CD4-positive, alpha-beta memory T cell (primary cell): ENCODE measurements around the gene FGD3. TPM values are rescaled to one million over a fixed set of nuclear protein-coding genes. Genes with fewer than 3 reads are reported as not detected.

Experiments
- CTCF ChIA-PET: fragments of 350-600 bp; sonication (Branson Sonifier 250); formaldehyde crosslinking; loops from one replicate; lab custom pipeline; 2021; ENCODE audit warnings: inconsistent platforms; ENCODE audit not compliant: partially characterized antibody; lab: Charles Lee
- POLR2A ChIA-PET: fragments of 350-600 bp; sonication (Branson Sonifier 250); formaldehyde crosslinking; loops from one replicate; lab custom pipeline; 2021; ENCODE audit not compliant: partially characterized antibody; lab: Charles Lee
- DNase-seq, 5 donors: peaks; one replicate each; pipeline versions ENCODE4 v3.0.0 to v3.0.0-alpha.2; 2020 to 2022; ENCODE audit warnings: mixed read lengths in 1 of 5
- H3K27ac ChIP-seq: one replicate; pipeline ENCODE4 v1.7.0; 2013; ENCODE audit warnings: low read depth, low read length
- H3K27me3 ChIP-seq: 2 replicates; pipeline ENCODE4 v1.7.0; 2013; ENCODE audit warnings: mild to moderate bottlenecking, low read length, moderate library complexity; ENCODE audit not compliant: insufficient read depth
- H3K36me3 ChIP-seq: 2 replicates; pipeline ENCODE4 v1.7.0; 2013; ENCODE audit warnings: mild to moderate bottlenecking, low read length, moderate library complexity; ENCODE audit not compliant: insufficient read depth
- H3K4me1 ChIP-seq: 2 replicates; pipeline ENCODE4 v1.7.0; 2013; ENCODE audit warnings: mild to moderate bottlenecking, low read length, moderate library complexity; ENCODE audit not compliant: insufficient read depth
- H3K4me3 ChIP-seq, 2 donors: one replicate each; pipeline ENCODE4 v1.7.0; 2013; ENCODE audit warnings: low read length in 2 of 2, mild to moderate bottlenecking in 1 of 2
- H3K9me3 ChIP-seq, 2 donors: one replicate each; pipeline ENCODE4 v1.7.0; 2013; ENCODE audit warnings: low read length in 2 of 2, control low read depth in 1 of 2; ENCODE audit not compliant: control insufficient read depth in 1 of 2
- H3K27ac Mint-ChIP-seq, 7 donors: one replicate each; pipeline ENCODE4 v1.8.0; 2020 to 2021; ENCODE audit warnings: mixed read lengths in 7 of 7, mild to moderate bottlenecking in 6 of 7, inconsistent platforms in 3 of 7, moderate library complexity in 3 of 7
- H3K27me3 Mint-ChIP-seq, 2 donors: one replicate each; pipeline ENCODE4 v1.8.0; 2020 to 2021; ENCODE audit warnings: mixed read lengths in 2 of 2
- H3K36me3 Mint-ChIP-seq, 2 donors: one replicate each; pipeline ENCODE4 v1.8.0; 2020 to 2021; ENCODE audit warnings: mixed read lengths in 2 of 2, inconsistent platforms in 1 of 2, mild to moderate bottlenecking in 1 of 2
- H3K4me1 Mint-ChIP-seq, 4 donors: one replicate each; pipeline ENCODE4 v1.8.0; 2020 to 2021; ENCODE audit warnings: mixed read lengths in 4 of 4, mild to moderate bottlenecking in 1 of 4
- H3K4me3 Mint-ChIP-seq, 8 donors: one replicate each; pipeline ENCODE4 v1.8.0; 2020 to 2021; ENCODE audit warnings: mixed read lengths in 8 of 8, mild to moderate bottlenecking in 7 of 8, moderate library complexity in 6 of 8, inconsistent platforms in 3 of 8
- H3K9me3 Mint-ChIP-seq, 8 donors: one replicate each; pipeline ENCODE4 v1.8.0; 2020 to 2021; ENCODE audit warnings: mixed read lengths in 8 of 8, mild to moderate bottlenecking in 5 of 8, inconsistent platforms in 3 of 8, moderate library complexity in 1 of 8
- intact Hi-C: fragments of 100-400 bp; cut with micrococcal nuclease; formaldehyde crosslinking; loops from one replicate; pipeline ENCODE4 v1.15.1; 2023
- polyA plus RNA-seq, 2 donors: library from polyadenylated mRNA; unstranded; fragments of 300-500 nt; fragmentation: Illumina TruSeq; gene quantifications; one replicate each; pipeline ENCODE4 v1.2.3, GENCODE V29; 2021
- total RNA-seq, 2 experiments: library from RNA; stranded (reverse); gene quantifications; one replicate each; pipeline ENCODE4 v1.2.3, GENCODE V29; 2021

The FGD3 gene
- total and polyA plus RNA-seq, 4 experiments from 2014 or later = 52.7 to 272 (median 201) TPM

GRCh38 chr9:92954049-92954861, 6.9 kb downstream of the FGD3 start:
- ChIA-PET POLR2A (interaction anchor here (0.7 to 11.3 kb wide), 40 partner anchors 11 to 612 kb away, joined by 3 to 304 read pairs (median 5); partner anchors contain the start of genes FAM120AOS and NINJ1), CTCF (interaction anchor here (0.7 to 3.3 kb wide), 20 partner anchors 9 to 612 kb away, joined by 3 to 30 read pairs (median 6); no protein-coding TSS in a partner anchor)
- no peaks in the 10 kb centered on the region for H3K27me3 Mint-ChIP-seq
- Histone ChIP-seq H3K4me3 (peak overlapping the region; percentile 49 to 57), H3K27ac (peak overlapping the region; percentile 75), H3K36me3 (no peaks in the 10 kb centered on the region), H3K4me1 (peaks cover 91% of the 10 kb centered on the region), H3K9me3 (no peaks in the 10 kb centered on the region), H3K27me3 (no peaks in the 10 kb centered on the region)
- peak overlapping the region; percentile 89 to 100 (median 99) for H3K27ac Mint-ChIP-seq
- H3K36me3 Mint-ChIP-seq = peaks cover 0 to 9% of the 10 kb centered on the region in 2 donors
- no peaks in the 10 kb centered on the region for H3K9me3 Mint-ChIP-seq
- intact Hi-C loops = loop anchor here (1.0 to 2.0 kb wide), 4 partner anchors 10 to 237 kb away; partner anchors contain the start of gene ZNF484
- H3K4me3 Mint-ChIP-seq = peak overlapping the region; percentile 86 to 92 (median 88)
- DNase-seq = peak; percentile 87 to 95 (median 90)
- peaks cover 65 to 91% (median 78%) of the 10 kb centered on the region in 4 donors for H3K4me1 Mint-ChIP-seq

GRCh38 chr9:92954886-92955285, 7.6 kb downstream of the FGD3 start:
- Mint-ChIP-seq H3K36me3 (peaks cover 2 to 12% of the 10 kb centered on the region in 2 donors), H3K27me3 (no peaks in the 10 kb centered on the region), H3K27ac (peak overlapping the region; percentile 89 to 100 (median 99)), H3K4me3 (peak overlapping the region; percentile 49 to 92 (median 88)), H3K9me3 (no peaks in the 10 kb centered on the region), H3K4me1 (peaks cover 62 to 91% (median 77%) of the 10 kb centered on the region in 4 donors)
- Histone ChIP-seq H3K9me3 (no peaks in the 10 kb centered on the region), H3K27ac (peak overlapping the region; percentile 75), H3K4me1 (peaks cover 91% of the 10 kb centered on the region), H3K36me3 (no peaks in the 10 kb centered on the region), H3K4me3 (peak overlapping the region; percentile 49 to 57), H3K27me3 (no peaks in the 10 kb centered on the region)
- ChIA-PET POLR2A (interaction anchor here (0.7 to 11.3 kb wide), 32 partner anchors 14 to 498 kb away, joined by 3 to 304 read pairs (median 6); partner anchors contain the start of gene FAM120AOS), CTCF (interaction anchor here (0.7 to 3.3 kb wide), 16 partner anchors 9 to 611 kb away, joined by 3 to 30 read pairs (median 6); no protein-coding TSS in a partner anchor)
- no peak for DNase-seq
- intact Hi-C loops = loop anchor here (1.0 to 2.0 kb wide), 4 partner anchors 9 to 238 kb away; partner anchors contain the start of gene ZNF484

GRCh38 chr9:92960561-92961290, 13.4 kb downstream of the FGD3 start:
- H3K4me1 ChIP-seq = peaks cover 75% of the 10 kb centered on the region
- no peaks in the 10 kb centered on the region for H3K36me3 ChIP-seq
- Mint-ChIP-seq H3K4me1 (peaks cover 41 to 84% (median 60%) of the 10 kb centered on the region in 4 donors), H3K27me3 (no peaks in the 10 kb centered on the region), H3K27ac (peak overlapping the region; percentile 76 to 99 (median 96)), H3K4me3 (peak overlapping the region in 5 of 8 donors; percentile 32 to 77 (median 63)), H3K36me3 (peaks cover 20 to 28% of the 10 kb centered on the region in 2 donors), H3K9me3 (peaks cover 0 to 7% (median 1%) of the 10 kb centered on the region in 8 donors)
- H3K27ac ChIP-seq = peak overlapping the region; percentile 84
- DNase-seq = no peak
- no peaks in the 10 kb centered on the region for H3K27me3 ChIP-seq
- H3K9me3 ChIP-seq = no peaks in the 10 kb centered on the region
- H3K4me3 ChIP-seq = no peak overlapping the region
- POLR2A ChIA-PET = interaction anchor here (0.6 to 9.3 kb wide), 4 partner anchors 11 to 99 kb away, joined by 3 to 193 read pairs (median 52); no protein-coding TSS in a partner anchor
- intact Hi-C loops = loop anchor here (5.0 kb wide), 1 partner anchor 607 kb away; no protein-coding TSS in a partner anchor
- CTCF ChIA-PET = interaction anchor here (1.0 to 1.3 kb wide), 2 partner anchors 9 to 43 kb away, joined by 4 read pairs; no protein-coding TSS in a partner anchor

GRCh38 chr9:92961627-92962302, 14.4 kb downstream of the FGD3 start:
- H3K36me3 Mint-ChIP-seq = peaks cover 25 to 37% of the 10 kb centered on the region in 2 donors
- H3K36me3 ChIP-seq = no peaks in the 10 kb centered on the region
- intact Hi-C loops = loop anchor here (5.0 kb wide), 1 partner anchor 606 kb away; no protein-coding TSS in a partner anchor
- H3K4me1 Mint-ChIP-seq = peaks cover 33 to 84% (median 53%) of the 10 kb centered on the region in 4 donors
- ChIA-PET POLR2A (interaction anchor here (1.6 to 15.5 kb wide), 6 partner anchors 9 to 134 kb away, joined by 5 to 304 read pairs (median 75); partner anchors contain the start of genes CARD19 and FGD3), CTCF (interaction anchor here (1.3 to 6.6 kb wide), 2 partner anchors 19 to 41 kb away, joined by 3 to 37 read pairs; no protein-coding TSS in a partner anchor)
- no peaks in the 10 kb centered on the region for H3K9me3 ChIP-seq
- H3K27ac Mint-ChIP-seq = peak overlapping the region; percentile 76 to 99 (median 96)
- H3K4me3 ChIP-seq = peak overlapping the region in 1 of 2 donors; percentile 4
- peak; percentile 38 to 60 (median 44) for DNase-seq
- H3K27me3 ChIP-seq = no peaks in the 10 kb centered on the region
- peak overlapping the region; percentile 36 to 89 (median 78) for H3K4me3 Mint-ChIP-seq
- peaks cover 74% of the 10 kb centered on the region for H3K4me1 ChIP-seq
- H3K9me3 Mint-ChIP-seq = peaks cover 0 to 7% (median 1%) of the 10 kb centered on the region in 8 donors
- H3K27me3 Mint-ChIP-seq = no peaks in the 10 kb centered on the region
- H3K27ac ChIP-seq = peak overlapping the region; percentile 84

GRCh38 chr9:92962303-92962649, 15.0 kb downstream of the FGD3 start:
- intact Hi-C loops = loop anchor here (5.0 kb wide), 1 partner anchor 605 kb away; no protein-coding TSS in a partner anchor
- no peaks in the 10 kb centered on the region for H3K27me3 ChIP-seq
- no peaks in the 10 kb centered on the region for H3K27me3 Mint-ChIP-seq
- H3K4me1 Mint-ChIP-seq = peaks cover 32 to 84% (median 51%) of the 10 kb centered on the region in 4 donors
- peak overlapping the region; percentile 36 to 89 (median 78) for H3K4me3 Mint-ChIP-seq
- peak overlapping the region; percentile 76 to 99 (median 96) for H3K27ac Mint-ChIP-seq
- peak overlapping the region in 1 of 2 donors; percentile 4 for H3K4me3 ChIP-seq
- no peak for DNase-seq
- ChIA-PET CTCF (interaction anchor here (1.3 to 6.6 kb wide), 4 partner anchors 8 to 102 kb away, joined by 3 to 37 read pairs (median 13); no protein-coding TSS in a partner anchor), POLR2A (interaction anchor here (1.7 to 15.5 kb wide), 8 partner anchors 10 to 133 kb away, joined by 6 to 304 read pairs (median 50); partner anchors contain the start of genes CARD19 and FGD3)
- peaks cover 0 to 7% (median 1%) of the 10 kb centered on the region in 8 donors for H3K9me3 Mint-ChIP-seq
- no peaks in the 10 kb centered on the region for H3K36me3 ChIP-seq
- no peaks in the 10 kb centered on the region for H3K9me3 ChIP-seq
- peaks cover 25 to 40% of the 10 kb centered on the region in 2 donors for H3K36me3 Mint-ChIP-seq
- H3K4me1 ChIP-seq = peaks cover 74% of the 10 kb centered on the region
- H3K27ac ChIP-seq = peak overlapping the region; percentile 84
